ENCODE data around the gene ZNF322.

Gene ZNF322

GRCh38 chr6:26597389-26597766, 62.2 kb downstream of the ZNF322 start:
- no peak for TF ChIP-seq CTCF (IDR thresholded peaks at IDR 0.05; ENCODE audit: low read depth, low read length, missing control alignments)
- Histone ChIP-seq H3K4me3 (ENCODE audit: low read depth, low read length) (peak overlapping the region; percentile 100), H3K36me3 (replicated peaks) (peaks cover 11% of the 10 kb centered on the region), H3K27ac (peak overlapping the region; percentile 83), H3K27me3 (replicated peaks) (no peaks in the 10 kb centered on the region)
- in situ Hi-C loops (cut with HindIII; ENCODE audit: low pct_ligation_motif_present, low sequenced_read_pairs) = no loop called here
- no peak for DNase-seq

GRCh38 chr6:26596579-26597388, 62.8 kb downstream of the ZNF322 start, which contains the start of gene ABT1:
Gene ABT1, plus strand, starts transcription at chr6:26596953. Its CDS starts 30 bp downstream, at chr6:26596983.
- Histone ChIP-seq H3K36me3 (replicated peaks) (peaks cover 11% of the 10 kb centered on the region), H3K27ac (peak within 1 kb of the TSS; percentile 83), H3K4me3 (ENCODE audit: low read depth, low read length) (peak within 1 kb of the TSS; percentile 100), H3K27me3 (replicated peaks) (no peaks in the 10 kb centered on the region)
- DNase-seq = peak; percentile 98
- in situ Hi-C loops (cut with HindIII; ENCODE audit: low pct_ligation_motif_present, low sequenced_read_pairs) = no loop called here
- TF ChIP-seq CTCF (IDR thresholded peaks at IDR 0.05; ENCODE audit: low read depth, low read length, missing control alignments) = no peak

DNA sequence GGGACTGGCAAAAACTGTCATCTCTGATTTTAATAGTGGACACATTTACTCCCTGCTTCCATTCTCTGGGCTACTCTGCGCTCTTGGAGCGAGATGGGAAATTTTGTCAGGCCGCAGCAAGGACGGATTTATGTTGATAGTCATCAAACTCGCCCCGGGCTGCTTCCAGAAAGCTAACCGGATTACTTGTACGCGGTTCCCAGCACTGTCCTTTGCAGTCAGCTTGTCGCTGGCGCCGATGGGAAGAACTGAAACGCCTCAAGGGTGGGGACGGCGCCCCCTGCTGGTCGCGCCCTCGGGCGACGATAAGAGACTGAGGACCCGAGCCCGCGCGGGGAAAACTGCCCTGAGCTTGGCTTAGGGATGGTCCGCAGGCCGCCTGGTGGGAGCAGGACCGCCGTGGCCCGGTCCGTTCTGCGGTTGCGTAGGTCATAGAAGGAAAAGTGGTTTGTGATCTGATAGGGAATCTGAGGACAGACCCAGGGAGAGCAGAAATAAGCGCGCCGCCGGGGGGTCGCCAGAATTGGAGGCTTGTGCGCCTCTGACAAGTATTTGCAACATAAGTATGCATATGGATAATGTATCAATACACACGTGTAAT, 63.8 kb downstream of the ZNF322 start:
- in situ Hi-C loops (cut with HindIII; ENCODE audit: low pct_ligation_motif_present, low sequenced_read_pairs) = no loop called here
- Histone ChIP-seq H3K27me3 (replicated peaks) (peaks cover 2% of the 10 kb centered on the region), H3K4me3 (ENCODE audit: low read depth, low read length) (peak overlapping the region; percentile 100), H3K27ac (no peak overlapping the region), H3K36me3 (replicated peaks) (peaks cover 11% of the 10 kb centered on the region)
- DNase-seq = peak; percentile 86
- peak; percentile 96 for TF ChIP-seq CTCF (IDR thresholded peaks at IDR 0.05; ENCODE audit: low read depth, low read length, missing control alignments)

DNA sequence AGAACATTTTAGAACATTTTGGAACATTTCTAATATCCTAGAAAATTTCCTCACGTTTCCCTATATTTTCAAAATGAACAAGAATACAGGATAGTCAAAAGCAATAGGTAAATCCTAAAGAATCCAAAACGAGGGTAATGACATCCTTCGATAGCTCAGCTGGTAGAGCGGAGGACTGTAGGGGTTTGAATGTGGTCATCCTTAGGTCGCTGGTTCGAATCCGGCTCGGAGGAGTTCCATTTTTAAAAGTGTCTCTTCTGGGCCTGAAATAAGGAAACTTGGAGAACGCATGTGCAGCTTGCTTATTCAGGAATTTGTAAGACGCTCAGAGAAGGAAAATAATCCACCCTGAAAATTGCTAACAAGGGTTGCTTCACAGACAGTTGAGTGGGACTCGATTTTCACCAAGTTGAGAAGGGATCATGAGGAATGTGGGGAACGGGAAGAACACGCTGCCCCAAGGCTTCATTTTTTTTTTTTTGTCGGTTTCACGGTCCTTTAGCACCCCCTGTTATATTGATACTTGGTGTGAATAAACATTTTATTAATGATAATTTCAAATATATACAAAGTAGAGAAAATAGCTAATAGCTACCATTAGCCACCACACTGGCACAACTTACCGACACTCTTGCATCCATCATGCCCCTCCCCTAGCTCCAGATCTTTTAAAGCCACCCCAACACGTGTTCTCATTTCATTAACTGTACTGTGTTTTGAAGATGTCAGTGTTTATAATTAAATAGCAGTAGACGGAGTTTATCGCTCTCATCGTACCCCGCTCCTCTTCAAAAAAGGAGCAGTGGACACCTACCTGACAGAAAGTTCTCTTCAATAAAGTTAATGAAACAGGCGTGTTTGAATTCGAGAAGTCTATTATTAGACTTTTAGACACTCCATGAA, 64.6 kb downstream of the ZNF322 start:
- no peak overlapping the region for H3K27ac ChIP-seq
- in situ Hi-C loops (cut with HindIII; ENCODE audit: low pct_ligation_motif_present, low sequenced_read_pairs) = no loop called here
- peak overlapping the region; percentile 100 for H3K4me3 ChIP-seq (ENCODE audit: low read depth, low read length)
- H3K36me3 ChIP-seq (replicated peaks) = peaks cover 11% of the 10 kb centered on the region
- peaks cover 2% of the 10 kb centered on the region for H3K27me3 ChIP-seq (replicated peaks)
- peak; percentile 83 for DNase-seq
- TF ChIP-seq CTCF (IDR thresholded peaks at IDR 0.05; ENCODE audit: low read depth, low read length, missing control alignments) = no peak

- Histone ChIP-seq H3K27me3 (replicated peaks) (peaks cover 2% of the 10 kb centered on the region), H3K36me3 (replicated peaks) (peaks cover 8% of the 10 kb centered on the region), H3K27ac (no peak overlapping the region), H3K4me3 (ENCODE audit: low read depth, low read length) (peak overlapping the region; percentile 42)
- no peak for DNase-seq
- in situ Hi-C loops (cut with HindIII; ENCODE audit: low pct_ligation_motif_present, low sequenced_read_pairs) = no loop called here
- no peak for TF ChIP-seq CTCF (IDR thresholded peaks at IDR 0.05; ENCODE audit: low read depth, low read length, missing control alignments)
Observed at GRCh38 chr6:26594131-26594498, 65.4 kb downstream of the ZNF322 start.

Data from brain microvascular endothelial cell (primary cell).